Bronchial epithelial cell (primary cell): Measurements from ENCODE around the gene PTPRD. TPM values are rescaled to one million over a fixed set of nuclear protein-coding genes. Genes with fewer than 3 reads are reported as not detected.

ENCODE experiments used
- DNase-seq: peaks from one replicate; pipeline ENCODE4 v3.0.0-alpha.2; 2010; ENCODE audit warnings: low read depth
- FAIRE-seq: peaks from 2 replicates; lab custom pipeline; 2011; peaks lifted over from hg19 to GRCh38; lab: Jason Lieb, UNC
- H3K27me3 ChIP-seq: 2 replicates; pipeline ENCODE4 v1.5.1; 2011; ENCODE audit warnings: low read length; ENCODE audit not compliant: control insufficient read depth, insufficient read depth
- H3K36me3 ChIP-seq: 2 replicates; pipeline ENCODE4 v1.5.1; 2011; ENCODE audit warnings: low read length; ENCODE audit not compliant: control insufficient read depth, insufficient read depth
- H3K4me3 ChIP-seq: 2 replicates; pipeline ENCODE4 v1.5.1; 2011; ENCODE audit warnings: mild to moderate bottlenecking, low read depth, low read length, control low read depth
- CTCF ChIP-seq: IDR thresholded peaks from 2 replicates; pipeline ENCODE4 v1.5.1; 2011; ENCODE audit warnings: mild to moderate bottlenecking, moderate library complexity, low read length, control low read depth, inconsistent platforms; ENCODE audit not compliant: insufficient read depth, severe bottlenecking
- total RNA-seq: library from RNA; depleted of rRNA; stranded (reverse); fragments of >200 nt; gene quantifications from 2 replicates; pipeline ENCODE4 v1.2.1, GENCODE V29; 2014

The PTPRD gene
- total RNA-seq, 1 donor from 2014 or later = 2.9 TPM

- no peaks in the 10 kb centered on the region for H3K36me3 ChIP-seq
- peak; percentile 18 for FAIRE-seq
- no peak for TF ChIP-seq CTCF
- H3K27me3 ChIP-seq = no peaks in the 10 kb centered on the region
- H3K4me3 ChIP-seq = no peak overlapping the region
- DNase-seq = no peak
These were observed 1770.2 kb downstream of the PTPRD start for GRCh38 chr9:8842402-8843193.

GRCh38 chr9:8838136-8838535 lies 1774.7 kb downstream of the PTPRD start:
- no peaks in the 10 kb centered on the region for H3K36me3 ChIP-seq
- no peak overlapping the region for H3K4me3 ChIP-seq
- FAIRE-seq = no peak
- DNase-seq = no peak
- H3K27me3 ChIP-seq = no peaks in the 10 kb centered on the region
- TF ChIP-seq CTCF = no peak

GRCh38 chr9:8835291-8835690 lies 1777.5 kb downstream of the PTPRD start:
- Histone ChIP-seq H3K27me3 (no peaks in the 10 kb centered on the region), H3K36me3 (no peaks in the 10 kb centered on the region), H3K4me3 (no peak overlapping the region)
- TF ChIP-seq CTCF = no peak
- DNase-seq = peak; percentile 62
- FAIRE-seq = no peak

GRCh38 chr9:8832955-8833354 lies 1779.8 kb downstream of the PTPRD start:
- Histone ChIP-seq H3K36me3 (no peaks in the 10 kb centered on the region), H3K4me3 (no peak overlapping the region), H3K27me3 (no peaks in the 10 kb centered on the region)
- no peak for TF ChIP-seq CTCF
- DNase-seq = no peak
- no peak for FAIRE-seq

- Histone ChIP-seq H3K27me3 (no peaks in the 10 kb centered on the region), H3K4me3 (no peak overlapping the region), H3K36me3 (no peaks in the 10 kb centered on the region)
- FAIRE-seq (no peak), DNase-seq (no peak)
- no peak for TF ChIP-seq CTCF
These were observed 1780.4 kb downstream of the PTPRD start for GRCh38 chr9:8832386-8832785.
